WERI-Rb-1 (cell line): Measurements from ENCODE around the gene SYTL3.
"Not testable (repeated sequence)": the region's sequence is repeated elsewhere in the genome, so short reads cannot be mapped to it uniquely, and the experiment has no call there.

Experiments used
- DNase-seq: peaks from one replicate; pipeline ENCODE4 v3.0.0-alpha.2; 2020
- H3K27ac ChIP-seq: fragments of 250-450 bp; sonication (Bioruptor Pico); 2 replicates; pipeline ENCODE4 v1.5.1; 2020; ENCODE audit warnings: mild to moderate bottlenecking, moderate library complexity
- H3K27me3 ChIP-seq: fragments of 250-450 bp; sonication (Bioruptor Pico); 2 replicates; pipeline ENCODE4 v1.5.1; 2021; ENCODE audit warnings: mild to moderate bottlenecking, low read depth, moderate library complexity; ENCODE audit not compliant: insufficient read depth, severe bottlenecking
- H3K36me3 ChIP-seq: fragments of 250-450 bp; sonication (Bioruptor Pico); 2 replicates; pipeline ENCODE4 v1.5.1; 2020; ENCODE audit warnings: mild to moderate bottlenecking, moderate library complexity
- H3K4me3 ChIP-seq: 2 replicates; pipeline ENCODE4 v1.5.1; 2011; ENCODE audit warnings: low read depth, mild to moderate bottlenecking, control low read depth, low read length
- H3K9me3 ChIP-seq: fragments of 250-450 bp; sonication (Bioruptor Pico); 2 replicates; pipeline ENCODE4 v1.5.1; 2021; ENCODE audit warnings: mild to moderate bottlenecking, moderate library complexity; ENCODE audit not compliant: severe bottlenecking
- CTCF ChIP-seq: IDR thresholded peaks from 2 replicates; pipeline ENCODE4 v1.5.1; 2011; ENCODE audit warnings: low read depth, mild to moderate bottlenecking, control low read depth, inconsistent platforms, low read length

Gene SYTL3

DNA sequence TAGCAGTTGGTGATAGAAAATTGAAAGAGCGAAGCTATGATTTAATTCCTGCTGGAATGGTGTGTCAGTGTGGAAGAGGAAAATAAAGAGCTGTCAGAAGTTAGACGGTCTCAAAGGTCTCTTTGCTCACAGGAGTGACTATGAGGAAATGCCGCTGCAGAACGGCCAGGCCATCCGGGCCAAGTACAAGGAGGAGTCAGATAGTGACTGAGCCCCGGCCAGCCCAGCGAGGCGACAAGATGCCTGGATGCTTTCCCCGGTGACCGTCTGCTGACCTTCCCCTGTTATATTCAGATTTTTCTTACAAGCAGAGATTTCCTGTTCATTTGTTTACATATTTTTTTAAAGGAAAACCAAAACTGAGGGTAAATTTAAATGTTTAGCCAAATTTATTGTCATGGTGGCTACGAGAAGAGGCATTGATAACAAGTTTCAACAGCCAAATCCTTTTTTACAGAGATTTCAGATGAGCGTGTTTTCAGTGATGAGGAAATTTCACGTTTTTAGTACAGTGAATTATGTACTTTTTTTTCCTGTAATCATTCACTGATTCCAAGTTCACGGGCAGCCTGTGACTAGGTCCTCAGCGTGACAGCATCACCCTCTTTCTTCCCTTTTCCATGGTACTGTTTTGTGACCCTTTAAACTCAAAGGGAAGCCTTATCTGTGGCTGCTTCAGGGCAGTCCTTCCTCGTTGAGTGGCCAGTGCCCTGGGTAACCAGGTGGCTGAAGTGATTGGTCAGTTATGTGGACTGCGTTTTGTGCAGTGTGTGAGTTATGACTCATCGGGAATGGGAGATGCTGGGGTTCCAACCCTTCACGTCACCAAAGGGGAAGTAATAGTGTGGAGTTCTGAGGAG is 17.9 kb upstream of the SYTL3 start:
- no peaks in the 10 kb centered on the region for H3K27me3 ChIP-seq
- no peak overlapping the region for H3K27ac ChIP-seq
- no peak for TF ChIP-seq CTCF
- no peak for DNase-seq
- peaks cover 61% of the 10 kb centered on the region for H3K36me3 ChIP-seq
- H3K9me3 ChIP-seq, result no peaks in the 10 kb centered on the region
- no peak overlapping the region for H3K4me3 ChIP-seq

- not testable (repeated sequence) for H3K27ac ChIP-seq, H3K27me3 ChIP-seq, DNase-seq, H3K9me3 ChIP-seq, H3K4me3 ChIP-seq
- H3K36me3 ChIP-seq, result peaks cover 61% of the 10 kb centered on the region
These were observed 17.2 kb upstream of the SYTL3 start for GRCh38 chr6:158632538-158633119.

DNA sequence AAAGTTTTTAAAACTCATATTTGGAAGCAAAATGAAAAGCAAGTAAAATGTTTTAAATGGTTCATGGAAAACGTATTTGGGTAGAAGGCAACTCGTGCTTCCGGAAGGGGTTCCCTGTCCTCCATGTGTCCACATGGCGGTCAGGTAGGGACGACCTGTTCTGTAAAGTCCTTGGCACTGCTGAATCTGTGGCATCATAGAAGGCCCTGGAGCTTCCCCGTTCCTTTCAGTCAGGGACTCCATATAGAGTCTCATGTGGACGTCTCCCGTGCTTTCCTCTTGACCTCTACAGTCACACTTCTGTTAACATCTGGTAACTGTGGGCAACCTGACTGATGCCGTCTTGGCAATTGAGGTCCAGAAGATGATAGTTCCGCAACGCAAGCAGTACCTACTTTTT is 16.7 kb upstream of the SYTL3 start:
- no peak overlapping the region for H3K4me3 ChIP-seq
- H3K36me3 ChIP-seq, result peaks cover 61% of the 10 kb centered on the region
- no peaks in the 10 kb centered on the region for H3K9me3 ChIP-seq
- H3K27me3 ChIP-seq, result no peaks in the 10 kb centered on the region
- H3K27ac ChIP-seq, result no peak overlapping the region
- no peak for DNase-seq
- TF ChIP-seq CTCF, result no peak

DNA sequence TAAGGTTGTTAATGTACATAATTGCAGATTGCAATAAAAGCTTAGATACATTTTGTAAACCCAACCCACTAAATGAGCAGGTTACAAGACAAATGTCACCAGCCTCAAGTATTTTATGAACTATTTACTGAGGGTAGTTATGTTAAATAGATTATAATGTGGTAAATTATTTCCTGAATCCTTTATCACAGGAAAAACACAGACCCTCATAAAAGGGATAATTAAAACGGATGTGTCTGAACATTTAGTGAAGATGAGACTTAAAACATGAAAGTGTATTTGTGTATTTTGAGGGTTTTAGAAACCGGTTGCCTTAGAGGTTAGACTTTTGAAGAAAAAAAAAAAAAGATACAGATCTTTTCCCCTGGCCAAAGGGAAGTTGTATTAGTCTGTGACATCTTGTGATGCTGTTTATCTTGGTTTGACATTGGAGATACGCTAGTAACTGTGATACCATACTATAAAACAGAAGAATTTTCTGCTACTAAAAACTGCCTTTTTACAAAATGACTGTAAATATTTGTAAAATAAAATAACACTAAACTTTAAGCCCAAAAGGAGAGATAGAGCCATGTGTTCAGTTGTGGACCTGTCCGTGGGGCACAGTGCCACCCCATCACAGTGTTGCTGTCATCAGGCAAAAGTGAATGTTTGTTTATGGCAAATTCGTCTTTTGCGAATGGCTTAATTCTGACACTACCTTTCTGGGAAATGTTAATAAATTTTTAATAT is 15.0 kb upstream of the SYTL3 start:
- H3K27me3 ChIP-seq, result no peaks in the 10 kb centered on the region
- H3K9me3 ChIP-seq, result no peaks in the 10 kb centered on the region
- TF ChIP-seq CTCF, result no peak
- no peak overlapping the region for H3K4me3 ChIP-seq
- no peak for DNase-seq
- no peak overlapping the region for H3K27ac ChIP-seq
- peaks cover 56% of the 10 kb centered on the region for H3K36me3 ChIP-seq

- no peak overlapping the region for H3K4me3 ChIP-seq
- no peak for TF ChIP-seq CTCF
- no peak overlapping the region for H3K27ac ChIP-seq
- no peak for DNase-seq
- H3K9me3 ChIP-seq, result no peaks in the 10 kb centered on the region
- H3K36me3 ChIP-seq, result peaks cover 51% of the 10 kb centered on the region
- H3K27me3 ChIP-seq, result no peaks in the 10 kb centered on the region
These were observed 14.3 kb upstream of the SYTL3 start for GRCh38 chr6:158635427-158636073.

- Histone ChIP-seq H3K27me3 (no peaks in the 10 kb centered on the region), H3K36me3 (peaks cover 42% of the 10 kb centered on the region), H3K9me3 (no peaks in the 10 kb centered on the region), H3K27ac (no peak overlapping the region), H3K4me3 (no peak overlapping the region)
- TF ChIP-seq CTCF, result no peak
- no peak for DNase-seq
These were observed 13.1 kb upstream of the SYTL3 start for GRCh38 chr6:158636778-158637177.
